ENCODE results near the gene CIAO1. TPM values are rescaled to one million over a fixed set of nuclear protein-coding genes. Genes with fewer than 3 reads are reported as not detected.

CIAO1 gene
- total RNA-seq, 2 experiments from 2014 or later = 86.6 to 87.1 TPM

DNA sequence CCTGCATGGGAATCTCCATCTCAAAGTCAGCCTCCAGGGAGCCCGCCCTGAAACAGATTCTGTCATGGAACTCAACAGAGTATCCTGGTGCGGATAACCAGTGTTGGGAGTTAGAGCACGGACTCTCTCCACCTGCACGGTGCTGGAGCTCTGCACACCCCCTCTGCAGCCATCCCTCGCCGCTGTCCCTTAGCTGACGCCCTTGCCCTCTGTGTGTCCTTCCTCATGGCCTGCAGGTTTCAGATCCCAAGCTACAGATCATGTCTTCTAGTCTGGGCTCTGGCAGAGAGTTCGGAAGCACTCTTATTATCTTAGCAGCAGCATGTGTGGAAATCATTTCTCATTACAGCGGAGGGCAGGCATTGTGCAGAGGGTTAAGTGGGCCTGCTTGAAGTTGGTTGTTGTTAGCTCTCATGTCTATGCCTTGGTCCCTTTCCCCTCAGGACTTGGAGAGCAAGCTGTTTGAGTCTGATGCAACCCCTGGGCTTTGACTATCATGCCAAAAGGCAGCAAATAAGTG, 26.2 kb upstream of the CIAO1 start:
- POLR2A ChIA-PET = interaction anchor here (0.6 to 4.3 kb wide), 2 partner anchors 29 to 31 kb away, joined by 3 to 24 read pairs; partner anchors contain the start of gene STARD7
- H3K4me1 Mint-ChIP-seq (ENCODE audit: low read depth) = peaks cover 28% of the 10 kb centered on the region
- H3K27ac Mint-ChIP-seq = peak overlapping the region; percentile 51
- no peaks in the 10 kb centered on the region for H3K9me3 Mint-ChIP-seq
- no peak overlapping the region for H3K4me3 Mint-ChIP-seq
- no peaks in the 10 kb centered on the region for H3K27me3 Mint-ChIP-seq
- intact Hi-C loops (cut with micrococcal nuclease) = no loop called here
- CTCF ChIA-PET = interaction anchor here (1.2 kb wide), 1 partner anchor 26 kb away, joined by 3 read pairs; the partner anchor contains the start of genes CIAO1 and TMEM127
- no peak for DNase-seq
- no peaks in the 10 kb centered on the region for H3K36me3 Mint-ChIP-seq

DNA sequence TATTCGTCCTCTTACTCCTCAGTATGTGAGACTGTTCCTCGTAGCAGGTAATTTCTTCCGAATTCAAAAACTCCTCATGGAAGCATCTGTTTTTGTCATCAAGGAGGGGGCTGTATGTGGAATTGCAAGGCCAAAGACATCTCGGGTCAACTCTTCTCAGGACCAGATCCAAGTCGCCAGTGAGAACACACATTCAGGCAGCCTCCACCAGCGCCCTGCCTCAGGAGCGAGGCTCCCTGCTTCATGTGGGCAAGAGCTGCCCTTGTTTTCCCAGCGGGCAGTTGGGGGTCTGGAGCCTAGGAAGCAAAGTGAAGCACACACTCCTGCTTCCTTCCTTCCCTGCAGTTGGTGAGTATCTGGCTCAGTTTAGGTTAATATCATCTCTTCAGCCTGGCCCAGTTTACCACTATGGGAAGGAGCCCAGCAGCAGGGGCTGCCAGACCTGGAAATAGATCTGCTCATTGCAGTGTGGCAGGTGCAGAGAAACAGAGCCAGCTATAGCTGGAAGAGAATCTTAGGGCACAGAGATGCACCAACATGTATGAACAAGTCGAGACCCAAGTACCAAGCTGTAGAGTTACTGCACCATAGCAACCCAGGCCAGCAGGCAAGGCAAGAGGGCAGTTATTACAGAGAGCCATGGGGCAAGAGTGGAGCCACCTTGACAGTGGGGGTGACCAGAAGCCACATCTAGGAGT, 25.5 kb upstream of the CIAO1 start:
- peaks cover 33% of the 10 kb centered on the region for H3K4me1 Mint-ChIP-seq (ENCODE audit: low read depth)
- H3K4me3 Mint-ChIP-seq = no peak overlapping the region
- CTCF ChIA-PET = interaction anchor here (2.0 kb wide), 1 partner anchor 101 kb away, joined by 6 read pairs; no protein-coding TSS in a partner anchor
- intact Hi-C loops (cut with micrococcal nuclease) = no loop called here
- H3K27me3 Mint-ChIP-seq = no peaks in the 10 kb centered on the region
- no peaks in the 10 kb centered on the region for H3K9me3 Mint-ChIP-seq
- H3K27ac Mint-ChIP-seq = peak overlapping the region; percentile 94
- H3K36me3 Mint-ChIP-seq = no peaks in the 10 kb centered on the region
- POLR2A ChIA-PET = interaction anchor here (0.9 to 4.3 kb wide), 2 partner anchors 12 to 32 kb away, joined by 3 to 24 read pairs; partner anchors contain the start of gene STARD7
- DNase-seq = no peak

GRCh38 chr2:96241227-96241626, 24.8 kb upstream of the CIAO1 start:
- Mint-ChIP-seq H3K4me1 (ENCODE audit: low read depth) (peaks cover 40% of the 10 kb centered on the region), H3K27me3 (no peaks in the 10 kb centered on the region), H3K4me3 (no peak overlapping the region), H3K36me3 (no peaks in the 10 kb centered on the region), H3K27ac (peak overlapping the region; percentile 94), H3K9me3 (no peaks in the 10 kb centered on the region)
- CTCF ChIA-PET = interaction anchor here (0.6 to 2.0 kb wide), 2 partner anchors 65 to 102 kb away, joined by 3 to 6 read pairs; no protein-coding TSS in a partner anchor
- no peak for DNase-seq
- POLR2A ChIA-PET = interaction anchor here (0.9 to 4.3 kb wide), 2 partner anchors 11 to 32 kb away, joined by 3 to 24 read pairs; partner anchors contain the start of gene STARD7
- intact Hi-C loops (cut with micrococcal nuclease) = no loop called here

- peak overlapping the region; percentile 94 for H3K27ac Mint-ChIP-seq
- H3K36me3 Mint-ChIP-seq = no peaks in the 10 kb centered on the region
- CTCF ChIA-PET = interaction anchor here (0.6 to 2.0 kb wide), 4 partner anchors 33 to 103 kb away, joined by 3 to 6 read pairs (median 4); partner anchors contain the start of gene STARD7
- peaks cover 47% of the 10 kb centered on the region for H3K4me1 Mint-ChIP-seq (ENCODE audit: low read depth)
- no peaks in the 10 kb centered on the region for H3K27me3 Mint-ChIP-seq
- H3K9me3 Mint-ChIP-seq = no peaks in the 10 kb centered on the region
- intact Hi-C loops (cut with micrococcal nuclease) = loop anchor here (1.0 to 2.0 kb wide), 4 partner anchors 24 to 95 kb away; partner anchors contain the start of genes CIAO1 and STARD7
- peak overlapping the region; percentile 28 for H3K4me3 Mint-ChIP-seq
- DNase-seq = peak; percentile 86
- POLR2A ChIA-PET = interaction anchor here (0.9 to 4.3 kb wide), 4 partner anchors 12 to 35 kb away, joined by 3 to 24 read pairs (median 4); partner anchors contain the start of gene STARD7
These were observed 24.0 kb upstream of the CIAO1 start for GRCh38 chr2:96241900-96242611.

- no peak for DNase-seq
- no peaks in the 10 kb centered on the region for H3K9me3 Mint-ChIP-seq
- no peak overlapping the region for H3K4me3 Mint-ChIP-seq
- H3K4me1 Mint-ChIP-seq (ENCODE audit: low read depth) = peaks cover 51% of the 10 kb centered on the region
- intact Hi-C loops (cut with micrococcal nuclease) = loop anchor here (2.0 kb wide), 2 partner anchors 79 to 97 kb away; no protein-coding TSS in a partner anchor
- H3K27me3 Mint-ChIP-seq = no peaks in the 10 kb centered on the region
- CTCF ChIA-PET = interaction anchor here (2.4 kb wide), 1 partner anchor 221 kb away, joined by 6 read pairs; no protein-coding TSS in a partner anchor
- no peak overlapping the region for H3K27ac Mint-ChIP-seq
- H3K36me3 Mint-ChIP-seq = no peaks in the 10 kb centered on the region
- POLR2A ChIA-PET = interaction anchor here (1.7 kb wide), 1 partner anchor 10 kb away, joined by 6 read pairs; no protein-coding TSS in a partner anchor
These were observed 22.2 kb upstream of the CIAO1 start for GRCh38 chr2:96243843-96244242.

- Mint-ChIP-seq H3K27ac (peak overlapping the region; percentile 64), H3K36me3 (no peaks in the 10 kb centered on the region), H3K4me3 (no peak overlapping the region), H3K4me1 (ENCODE audit: low read depth) (peaks cover 48% of the 10 kb centered on the region), H3K27me3 (no peaks in the 10 kb centered on the region), H3K9me3 (no peaks in the 10 kb centered on the region)
- peak; percentile 40 for DNase-seq
- ChIA-PET CTCF (no interaction called here), POLR2A (interaction anchor here (1.3 kb wide), 1 partner anchor 37 kb away, joined by 5 read pairs; the partner anchor contains the start of gene STARD7)
- intact Hi-C loops (cut with micrococcal nuclease) = no loop called here
These were observed 20.2 kb upstream of the CIAO1 start for GRCh38 chr2:96245609-96246390.

GRCh38 chr2:96247009-96247408, 19.0 kb upstream of the CIAO1 start:
- POLR2A ChIA-PET = interaction anchor here (1.3 kb wide), 1 partner anchor 39 kb away, joined by 5 read pairs; the partner anchor contains the start of gene STARD7

DNA sequence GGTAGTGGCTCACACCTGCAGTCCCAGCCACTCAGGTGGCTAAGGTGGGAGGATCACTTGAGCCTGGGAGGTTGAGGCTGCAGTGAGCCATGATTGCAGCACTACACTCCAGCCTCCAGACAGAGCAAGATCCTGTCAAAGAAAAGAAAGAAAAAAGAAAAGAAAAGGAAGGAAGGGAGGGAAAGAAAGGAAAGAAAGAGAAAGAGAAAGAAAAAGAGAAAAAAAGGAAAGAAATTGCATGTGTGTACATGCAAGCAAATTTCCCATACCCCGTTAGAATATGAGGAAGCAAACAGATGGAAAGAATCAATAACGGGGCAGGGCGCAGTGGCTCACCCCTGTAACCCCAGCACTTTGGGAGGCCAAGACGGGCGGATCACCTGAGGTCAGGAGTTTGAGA, 18.1 kb upstream of the CIAO1 start:
- H3K27me3 Mint-ChIP-seq = no peaks in the 10 kb centered on the region
- H3K4me3 Mint-ChIP-seq = no peak overlapping the region
- ChIA-PET POLR2A (no interaction called here), CTCF (no interaction called here)
- intact Hi-C loops (cut with micrococcal nuclease) = no loop called here
- peaks cover 7% of the 10 kb centered on the region for H3K36me3 Mint-ChIP-seq
- peaks cover 32% of the 10 kb centered on the region for H3K4me1 Mint-ChIP-seq (ENCODE audit: low read depth)
- DNase-seq = no peak
- H3K9me3 Mint-ChIP-seq = no peaks in the 10 kb centered on the region
- H3K27ac Mint-ChIP-seq = no peak overlapping the region

More at GRCh38 chr2:96247009-96247408, 19.0 kb upstream of the CIAO1 start:
- H3K27ac Mint-ChIP-seq = peak overlapping the region; percentile 26
- H3K4me1 Mint-ChIP-seq (ENCODE audit: low read depth) = peaks cover 40% of the 10 kb centered on the region
- CTCF ChIA-PET = no interaction called here
- intact Hi-C loops (cut with micrococcal nuclease) = no loop called here
- no peak overlapping the region for H3K4me3 Mint-ChIP-seq
- H3K9me3 Mint-ChIP-seq = no peaks in the 10 kb centered on the region
- no peaks in the 10 kb centered on the region for H3K27me3 Mint-ChIP-seq
- H3K36me3 Mint-ChIP-seq = peaks cover 3% of the 10 kb centered on the region
- DNase-seq = no peak

- POLR2A ChIA-PET = no interaction called here
- peaks cover 10% of the 10 kb centered on the region for H3K36me3 Mint-ChIP-seq
- peaks cover 30% of the 10 kb centered on the region for H3K4me1 Mint-ChIP-seq (ENCODE audit: low read depth)
- no peaks in the 10 kb centered on the region for H3K27me3 Mint-ChIP-seq
- CTCF ChIA-PET = no interaction called here
- no peak for DNase-seq
- no peaks in the 10 kb centered on the region for H3K9me3 Mint-ChIP-seq
- no peak overlapping the region for H3K4me3 Mint-ChIP-seq
- intact Hi-C loops (cut with micrococcal nuclease) = no loop called here
- no peak overlapping the region for H3K27ac Mint-ChIP-seq
These were observed 17.4 kb upstream of the CIAO1 start for GRCh38 chr2:96248624-96249023.

DNA sequence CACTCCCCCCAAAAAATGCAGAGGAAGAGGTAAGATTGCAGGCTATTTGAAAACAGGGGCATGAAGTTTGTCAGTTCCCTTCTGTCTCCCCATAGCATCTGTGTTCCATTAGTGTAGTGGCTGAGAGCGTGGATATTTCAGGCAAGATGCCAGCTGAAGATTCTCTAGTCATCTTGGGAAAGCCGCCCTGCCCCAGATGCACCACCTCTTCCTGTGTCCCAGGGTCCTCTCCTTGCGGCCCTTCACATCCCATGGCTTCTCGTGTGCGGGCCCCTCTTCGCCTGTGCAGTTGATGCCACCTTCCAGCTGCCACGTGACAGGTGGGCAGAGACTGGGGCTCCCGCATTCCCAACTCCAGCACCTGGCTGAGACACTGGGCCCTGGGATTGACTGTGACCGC, 16.4 kb upstream of the CIAO1 start:
- intact Hi-C loops (cut with micrococcal nuclease) = no loop called here
- Mint-ChIP-seq H3K27ac (no peak overlapping the region), H3K36me3 (peaks cover 15% of the 10 kb centered on the region), H3K4me1 (ENCODE audit: low read depth) (peaks cover 28% of the 10 kb centered on the region), H3K27me3 (no peaks in the 10 kb centered on the region), H3K4me3 (no peak overlapping the region), H3K9me3 (no peaks in the 10 kb centered on the region)
- CTCF ChIA-PET = no interaction called here
- DNase-seq = no peak
- POLR2A ChIA-PET = no interaction called here

DNA sequence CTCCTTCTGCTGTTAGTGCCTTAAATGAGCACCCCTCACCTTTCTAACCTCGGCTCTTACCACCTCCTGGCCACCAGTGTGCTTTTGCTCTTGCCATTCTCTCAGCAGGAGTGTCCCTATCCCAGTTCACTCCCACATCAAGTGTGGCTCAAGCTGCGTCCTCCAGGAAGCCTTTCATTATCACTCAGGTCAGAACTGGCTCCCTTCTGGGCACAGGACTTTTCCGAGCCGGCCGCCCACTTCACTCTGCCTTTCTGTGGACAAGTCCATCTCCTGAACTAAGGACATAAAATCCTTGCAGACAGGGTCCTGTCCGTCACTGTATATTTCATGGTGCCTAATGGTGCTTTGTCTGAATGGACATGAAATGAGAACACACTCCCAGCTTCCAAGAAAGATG, 15.8 kb upstream of the CIAO1 start:
- H3K36me3 Mint-ChIP-seq = peaks cover 15% of the 10 kb centered on the region
- H3K27me3 Mint-ChIP-seq = no peaks in the 10 kb centered on the region
- no peak overlapping the region for H3K4me3 Mint-ChIP-seq
- intact Hi-C loops (cut with micrococcal nuclease) = no loop called here
- H3K9me3 Mint-ChIP-seq = no peaks in the 10 kb centered on the region
- H3K27ac Mint-ChIP-seq = peak overlapping the region; percentile 35
- POLR2A ChIA-PET = no interaction called here
- CTCF ChIA-PET = interaction anchor here (0.7 kb wide), 1 partner anchor 133 kb away, joined by 3 read pairs; the partner anchor contains the start of gene ADRA2B
- DNase-seq = no peak
- H3K4me1 Mint-ChIP-seq (ENCODE audit: low read depth) = peaks cover 25% of the 10 kb centered on the region
